AG09319 (cell line): ENCODE measurements around the gene NHLRC4.
"Not testable (repeated sequence)": the region's sequence is repeated elsewhere in the genome, so short reads cannot be mapped to it uniquely, and the experiment has no call there.

Source experiments
- DNase-seq: peaks from one replicate; pipeline ENCODE4 v3.0.0-alpha.2; 2010; ENCODE audit warnings: low read depth; ENCODE audit errors: extremely low read depth
- TF ChIP-seq, protein P1 (sequence below): IDR thresholded peaks from 2 replicates; pipeline ENCODE4 v1.5.1; 2011; ENCODE audit warnings: low read depth, mild to moderate bottlenecking, inconsistent platforms, low read length, moderate library complexity

The NHLRC4 gene

DNA sequence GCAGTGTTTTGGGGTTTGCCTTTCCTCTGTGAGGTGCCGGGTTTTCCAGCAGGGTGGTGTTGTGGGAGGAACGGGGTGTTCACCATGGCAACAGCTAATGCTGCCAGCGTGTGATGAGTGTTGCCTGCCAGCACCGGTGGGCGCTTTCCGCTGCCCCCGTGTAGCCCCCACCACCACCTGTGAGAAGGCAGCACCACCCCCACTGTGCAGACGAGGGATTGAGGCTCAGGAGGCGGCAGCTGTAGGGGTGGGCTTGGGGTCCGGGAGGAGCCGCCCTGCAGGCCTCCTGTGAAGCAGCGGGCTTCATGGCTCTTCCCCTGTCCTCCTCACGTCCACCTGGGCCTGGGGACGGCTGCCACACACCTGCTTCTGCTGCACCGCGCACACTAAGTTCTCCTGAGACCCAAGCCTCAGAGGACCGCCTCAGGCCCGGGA is 28.3 kb downstream of the NHLRC4 start:
- no peak for DNase-seq
- TF ChIP-seq, protein P1, sequence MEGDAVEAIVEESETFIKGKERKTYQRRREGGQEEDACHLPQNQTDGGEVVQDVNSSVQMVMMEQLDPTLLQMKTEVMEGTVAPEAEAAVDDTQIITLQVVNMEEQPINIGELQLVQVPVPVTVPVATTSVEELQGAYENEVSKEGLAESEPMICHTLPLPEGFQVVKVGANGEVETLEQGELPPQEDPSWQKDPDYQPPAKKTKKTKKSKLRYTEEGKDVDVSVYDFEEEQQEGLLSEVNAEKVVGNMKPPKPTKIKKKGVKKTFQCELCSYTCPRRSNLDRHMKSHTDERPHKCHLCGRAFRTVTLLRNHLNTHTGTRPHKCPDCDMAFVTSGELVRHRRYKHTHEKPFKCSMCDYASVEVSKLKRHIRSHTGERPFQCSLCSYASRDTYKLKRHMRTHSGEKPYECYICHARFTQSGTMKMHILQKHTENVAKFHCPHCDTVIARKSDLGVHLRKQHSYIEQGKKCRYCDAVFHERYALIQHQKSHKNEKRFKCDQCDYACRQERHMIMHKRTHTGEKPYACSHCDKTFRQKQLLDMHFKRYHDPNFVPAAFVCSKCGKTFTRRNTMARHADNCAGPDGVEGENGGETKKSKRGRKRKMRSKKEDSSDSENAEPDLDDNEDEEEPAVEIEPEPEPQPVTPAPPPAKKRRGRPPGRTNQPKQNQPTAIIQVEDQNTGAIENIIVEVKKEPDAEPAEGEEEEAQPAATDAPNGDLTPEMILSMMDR = no peak

DNA sequence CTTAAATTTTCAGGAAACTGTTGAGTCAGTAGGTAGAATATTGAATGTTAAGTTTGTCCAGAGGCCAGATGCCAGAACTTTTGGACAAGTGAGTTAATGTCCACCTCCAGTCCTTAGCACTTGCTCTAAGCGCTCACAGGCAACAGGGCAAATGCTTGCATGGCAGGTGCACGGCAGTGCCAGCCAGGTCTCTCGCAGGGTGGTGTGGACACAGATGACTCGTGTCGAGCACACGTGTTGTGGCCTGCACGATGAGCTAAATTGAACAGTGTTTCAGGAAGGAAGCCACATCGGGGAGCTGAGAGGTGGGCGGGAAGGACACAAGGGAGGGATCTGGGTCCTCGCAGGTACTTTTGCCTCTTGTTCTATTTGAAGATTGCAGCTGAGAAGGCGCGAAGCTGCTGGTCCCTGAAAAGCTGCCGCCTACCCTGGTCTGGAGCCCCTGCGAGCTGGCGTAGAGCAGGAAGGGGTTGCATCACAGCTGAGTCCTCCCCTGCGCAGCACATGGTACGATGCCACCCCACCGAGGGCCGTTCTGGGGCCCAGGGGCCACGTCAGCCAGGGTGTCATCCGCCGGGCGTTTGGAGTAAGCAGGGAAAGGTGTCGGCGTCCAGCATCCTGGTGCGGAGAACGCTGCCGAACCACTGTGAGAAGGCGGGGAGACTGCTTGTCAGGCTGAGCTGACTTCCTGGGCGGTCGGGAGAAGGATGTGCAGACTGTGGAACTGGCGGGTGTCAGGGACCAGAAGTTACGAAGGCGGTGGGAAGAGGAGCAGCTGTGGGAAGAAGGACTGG is 29.3 kb downstream of the NHLRC4 start:
- TF ChIP-seq, protein P1 = no peak
- DNase-seq = no peak

DNA sequence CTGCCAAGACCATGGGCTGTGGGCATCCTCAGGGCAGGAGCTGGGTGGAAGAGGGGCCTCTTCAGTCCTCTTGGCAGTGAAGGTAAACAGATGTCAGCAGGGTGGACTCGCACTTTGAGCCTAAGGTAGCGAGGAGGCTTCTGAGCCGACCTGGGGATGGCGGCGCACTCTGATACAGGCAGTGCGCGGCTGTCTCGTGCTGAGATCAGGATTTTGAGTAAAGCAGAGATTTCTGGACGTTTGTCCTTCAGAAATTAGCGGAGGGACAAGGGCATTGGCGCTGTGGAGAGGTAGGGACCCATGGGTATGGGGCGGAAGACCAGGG is 29.9 kb downstream of the NHLRC4 start:
- DNase-seq = no peak
- TF ChIP-seq, protein P1 = no peak

DNA sequence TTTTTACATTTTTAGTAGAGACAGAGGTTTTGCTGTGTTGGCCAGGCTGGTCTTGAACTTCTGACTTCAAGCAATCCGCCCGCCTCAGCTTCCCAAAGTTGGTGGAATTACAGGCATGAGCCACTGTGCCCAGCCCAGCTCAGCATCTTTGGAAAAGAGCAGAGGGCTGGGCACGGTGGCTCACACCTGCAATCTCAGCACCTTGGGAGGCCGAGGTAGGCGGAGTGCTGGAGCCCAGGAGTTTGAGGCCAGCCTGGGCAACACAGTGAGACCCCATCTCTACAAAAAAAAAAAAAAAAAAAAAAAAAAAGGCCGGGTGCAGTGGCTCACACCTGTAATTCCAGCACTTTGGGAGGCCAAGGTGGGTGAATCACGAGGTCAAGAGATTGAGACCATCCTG is 30.9 kb downstream of the NHLRC4 start:
- not testable (repeated sequence) for DNase-seq

DNA sequence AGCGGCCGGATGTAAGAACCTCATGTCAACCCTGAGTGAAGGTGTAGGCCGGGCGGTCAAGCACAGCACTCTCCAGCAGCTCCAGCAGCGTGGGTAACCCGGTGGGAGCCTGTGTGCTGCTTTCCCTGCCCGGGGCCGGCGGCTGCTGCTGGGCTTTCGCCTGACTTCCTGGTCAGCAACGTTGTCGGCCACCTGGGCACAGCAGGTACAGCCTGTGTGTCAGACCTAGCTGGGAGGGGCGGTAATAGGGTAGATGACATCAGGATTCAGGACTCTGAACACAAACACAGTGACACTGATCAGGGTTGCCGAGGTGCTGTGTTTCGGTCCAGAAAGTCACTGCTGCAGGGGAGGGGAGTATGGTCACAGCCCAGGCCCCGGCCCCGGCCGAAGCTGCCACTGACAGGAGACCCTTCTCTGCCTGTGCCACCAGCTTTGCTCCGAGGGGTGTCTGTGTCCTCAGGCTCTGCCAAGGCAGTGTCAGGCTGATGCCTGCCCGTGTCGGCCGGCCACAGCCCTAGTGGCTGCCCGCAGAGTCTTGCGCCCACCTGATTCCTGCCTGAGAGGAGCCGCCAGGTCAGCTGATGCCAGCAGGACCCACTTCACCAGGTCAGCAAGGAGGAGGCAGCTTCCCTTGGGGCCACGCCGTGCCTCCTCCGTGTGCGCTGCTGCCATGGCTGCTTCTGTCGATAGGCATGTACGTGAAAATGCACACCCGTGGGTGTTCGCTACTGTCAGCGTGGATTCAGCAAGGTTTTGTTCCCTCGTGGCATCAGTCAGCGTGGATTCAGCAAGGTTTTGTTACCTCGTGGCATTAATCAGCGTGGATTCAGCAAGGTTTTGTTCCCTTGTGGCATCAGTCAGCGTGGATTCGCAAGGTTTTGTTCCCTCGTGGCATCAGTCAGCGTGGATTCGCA is 32.3 kb downstream of the NHLRC4 start:
- DNase-seq = no peak
- TF ChIP-seq, protein P1 = no peak

DNA sequence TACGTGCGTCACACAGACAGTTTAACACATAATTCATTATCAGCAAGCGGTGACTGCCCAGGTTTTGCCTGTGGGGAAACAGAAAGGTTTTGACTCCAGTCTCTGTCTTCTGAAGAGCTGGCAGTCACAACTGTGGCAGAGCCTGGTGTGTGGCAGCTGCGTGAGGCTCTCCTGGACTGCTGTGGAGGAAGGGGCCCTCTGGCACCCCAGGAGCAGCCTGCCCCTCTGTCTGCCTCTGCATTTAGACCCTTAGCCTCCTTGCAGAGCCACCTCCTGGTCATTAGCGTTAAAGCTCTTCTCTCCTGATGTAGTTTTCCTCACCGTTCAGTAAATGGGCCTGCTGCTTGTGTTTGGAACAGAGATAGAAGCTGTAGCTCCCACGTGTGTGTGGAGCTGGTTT is 34.0 kb downstream of the NHLRC4 start:
- DNase-seq = no peak
- TF ChIP-seq, protein P1 = no peak; the same call in none of the 2 replicates

DNA sequence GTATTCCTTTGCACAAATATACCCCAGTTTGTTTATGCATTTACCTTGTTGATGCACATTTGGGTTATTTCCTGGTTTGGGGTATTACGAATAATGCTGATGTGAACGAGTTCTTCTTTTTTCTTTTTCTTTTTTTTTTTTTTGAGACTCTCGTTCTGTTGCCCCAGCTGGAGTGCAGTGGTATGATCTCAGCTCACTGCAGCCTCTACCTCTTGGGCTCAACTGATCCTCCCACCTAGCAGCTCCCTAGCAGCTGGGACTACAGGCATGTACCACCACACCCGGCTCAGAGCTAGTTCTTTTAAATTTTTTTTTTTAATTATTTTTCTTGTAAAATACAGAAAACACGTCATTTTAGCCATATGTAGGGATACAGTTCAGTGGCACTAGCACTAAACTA is 37.1 kb downstream of the NHLRC4 start:
- TF ChIP-seq, protein P1 = no peak
- no peak for DNase-seq
